Natural killer cell treated with Interleukin-12 subunit alpha and Interleukin-12 subunit beta and Interleukin-15 and Interleukin-18, amount 100 ng/mL, for 72 hours (primary cell): Measurements from ENCODE around the gene SEPHS2. TPM values are rescaled to one million over a fixed set of nuclear protein-coding genes. Genes with fewer than 3 reads are reported as not detected.

Experiments
- ATAC-seq, 2 donors: fragments of 150-1000 bp; cut with Tn5 transposase in 1 of 2; sonication (Bioruptor Pico), chemical (Tn5 transposase) in 1 of 2; 2 replicates each; pipeline ENCODE4 v1.10.0; 2021
- DNase-seq: peaks from one replicate; pipeline ENCODE4 v3.0.0; 2022; ENCODE audit warnings: low spot score
- H3K27ac Mint-ChIP-seq, 2 donors: 1 replicate in 1 of 2; 2 replicates in 1 of 2; pipeline ENCODE4 v1.8.0; 2022; ENCODE audit warnings: mixed read lengths in 2 of 2, mild to moderate bottlenecking in 1 of 2, moderate library complexity in 1 of 2
- H3K27me3 Mint-ChIP-seq, 2 donors: 1 replicate in 1 of 2; 2 replicates in 1 of 2; pipeline ENCODE4 v1.8.0; 2022; ENCODE audit warnings: mixed read lengths in 2 of 2
- H3K36me3 Mint-ChIP-seq: one replicate; pipeline ENCODE4 v1.8.0; 2022; ENCODE audit warnings: mixed read lengths
- H3K4me1 Mint-ChIP-seq, 2 donors: 1 replicate in 1 of 2; 2 replicates in 1 of 2; pipeline ENCODE4 v1.8.0; 2022; ENCODE audit warnings: low read depth in 2 of 2, mixed read lengths in 2 of 2, mild to moderate bottlenecking in 1 of 2
- H3K4me3 Mint-ChIP-seq: one replicate; pipeline ENCODE4 v1.8.0; 2022; ENCODE audit warnings: mixed read lengths
- H3K9me3 Mint-ChIP-seq: 2 replicates; pipeline ENCODE4 v1.8.0; 2022; ENCODE audit warnings: mixed read lengths
- total RNA-seq, 2 donors: library from RNA; stranded (reverse); gene quantifications; one replicate each; pipeline ENCODE4 v1.2.3, GENCODE V29; 2022

The SEPHS2 gene
- total RNA-seq: 10 to 100 TPM; 84.7 to 91.4 TPM

DNA sequence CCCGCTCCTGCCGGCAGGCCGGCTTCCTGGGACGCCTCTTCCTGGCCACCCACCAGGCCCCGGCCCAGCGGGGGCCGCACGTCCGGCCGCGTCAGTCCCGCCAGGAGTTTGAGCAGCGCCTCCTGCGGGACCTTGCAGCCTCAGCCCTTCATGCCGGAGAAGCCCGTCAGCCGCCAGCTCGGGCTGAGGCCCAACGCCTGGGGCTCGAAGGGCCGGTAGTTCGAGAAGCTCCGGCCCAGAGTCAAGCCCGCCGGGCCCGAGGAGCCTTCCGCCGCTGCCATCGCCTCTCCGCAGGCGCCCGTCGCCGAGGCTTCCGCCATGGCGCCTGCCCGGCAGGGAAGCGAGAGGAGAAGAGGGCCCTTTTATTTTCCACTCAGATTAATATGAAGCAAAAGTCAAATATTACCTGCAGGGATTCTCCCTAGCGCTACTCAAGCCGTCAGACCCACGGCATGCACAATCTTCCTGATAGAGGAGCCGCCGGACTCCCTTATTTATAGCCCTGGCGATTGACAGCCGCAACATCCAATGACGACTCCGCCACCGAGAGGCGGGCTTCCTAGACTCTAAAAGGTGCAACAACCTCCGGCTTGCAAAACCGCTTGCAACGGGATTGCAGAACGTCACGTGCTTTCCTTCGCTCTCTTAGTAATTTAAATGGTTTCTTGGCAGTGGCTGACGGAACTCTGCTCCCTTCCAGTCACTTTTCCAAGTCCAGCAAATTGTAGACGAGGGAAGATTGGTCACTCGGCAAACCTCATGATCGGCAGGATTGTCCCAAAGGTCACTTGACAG lies at the start of gene SEPHS2:
SEPHS2 (minus strand) TSS at position 467 of the 795 bp plus-strand sequence; CDS start at position 320, 147 bp downstream.
- Mint-ChIP-seq H3K27ac (peak within 1 kb of the TSS; percentile 76 to 96), H3K9me3 (no peaks in the 10 kb centered on the region), H3K27me3 (no peaks in the 10 kb centered on the region), H3K4me3 (peak within 1 kb of the TSS; percentile 93), H3K36me3 (peaks cover 12% of the 10 kb centered on the region), H3K4me1 (peaks cover 34 to 39% of the 10 kb centered on the region in 2 donors)
- ATAC-seq (peak; percentile 94 to 96), DNase-seq (peak; percentile 96)

GRCh38 chr16:30494709-30495108 lies 49.0 kb upstream of the SEPHS2 start:
- no peak for DNase-seq
- peak overlapping the region; percentile 53 to 57 for H3K27ac Mint-ChIP-seq
- no peak overlapping the region for H3K4me3 Mint-ChIP-seq
- peaks cover 17% of the 10 kb centered on the region for H3K36me3 Mint-ChIP-seq
- H3K4me1 Mint-ChIP-seq: peaks cover 21 to 34% of the 10 kb centered on the region in 2 donors
- H3K9me3 Mint-ChIP-seq: no peaks in the 10 kb centered on the region
- H3K27me3 Mint-ChIP-seq: no peaks in the 10 kb centered on the region
- no peak for ATAC-seq

DNA sequence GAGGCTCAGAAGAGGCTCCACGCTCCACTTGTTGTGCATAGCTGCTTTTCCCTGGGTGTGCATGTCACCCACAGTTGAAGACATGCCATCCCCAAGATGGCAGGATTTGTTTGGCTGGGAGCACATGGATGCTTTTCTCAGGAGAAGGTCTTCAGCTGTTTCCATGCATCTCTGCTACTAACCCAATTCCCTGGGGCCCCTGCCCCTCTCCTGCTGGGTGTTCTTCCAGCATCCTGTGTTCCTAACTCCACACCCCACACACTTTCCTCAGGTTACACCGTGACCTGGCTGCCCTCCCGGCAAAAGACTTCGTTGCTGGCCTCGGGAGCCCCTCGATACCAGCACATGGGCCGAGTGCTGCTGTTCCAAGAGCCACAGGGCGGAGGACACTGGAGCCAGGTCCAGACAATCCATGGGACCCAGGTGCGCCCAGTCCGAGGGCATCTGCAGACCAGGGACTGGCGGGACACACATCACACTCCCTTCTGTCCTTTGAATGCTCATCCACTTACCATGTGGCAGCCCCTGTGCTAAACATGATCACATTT lies 48.3 kb upstream of the SEPHS2 start:
- DNase-seq: no peak
- Mint-ChIP-seq H3K27ac (peak overlapping the region; percentile 53 to 57), H3K36me3 (peaks cover 13% of the 10 kb centered on the region)

GRCh38 chr16:30491744-30492308 lies 46.2 kb upstream of the SEPHS2 start:
- Mint-ChIP-seq H3K27me3 (no peaks in the 10 kb centered on the region), H3K4me1 (peaks cover 27 to 40% of the 10 kb centered on the region in 2 donors), H3K4me3 (no peak overlapping the region), H3K27ac (peak overlapping the region; percentile 47 to 88), H3K36me3 (peaks cover 17% of the 10 kb centered on the region), H3K9me3 (no peaks in the 10 kb centered on the region)
- no peak for DNase-seq
- peak; percentile 58 to 62 for ATAC-seq

More for the DNA sequence above, 48.3 kb upstream of the SEPHS2 start:
- Mint-ChIP-seq H3K9me3 (no peaks in the 10 kb centered on the region), H3K27me3 (no peaks in the 10 kb centered on the region), H3K4me3 (no peak overlapping the region), H3K4me1 (peaks cover 21 to 33% of the 10 kb centered on the region in 2 donors)
- peak in 1 of 2 donors; percentile 5 for ATAC-seq

- Mint-ChIP-seq H3K4me3 (no peak overlapping the region), H3K9me3 (no peaks in the 10 kb centered on the region), H3K27me3 (no peaks in the 10 kb centered on the region), H3K27ac (peak overlapping the region; percentile 47 to 88), H3K36me3 (peaks cover 22% of the 10 kb centered on the region), H3K4me1 (peaks cover 32 to 43% of the 10 kb centered on the region in 2 donors)
- no peak for ATAC-seq
- no peak for DNase-seq
These were observed 45.6 kb upstream of the SEPHS2 start for GRCh38 chr16:30491229-30491628.

DNA sequence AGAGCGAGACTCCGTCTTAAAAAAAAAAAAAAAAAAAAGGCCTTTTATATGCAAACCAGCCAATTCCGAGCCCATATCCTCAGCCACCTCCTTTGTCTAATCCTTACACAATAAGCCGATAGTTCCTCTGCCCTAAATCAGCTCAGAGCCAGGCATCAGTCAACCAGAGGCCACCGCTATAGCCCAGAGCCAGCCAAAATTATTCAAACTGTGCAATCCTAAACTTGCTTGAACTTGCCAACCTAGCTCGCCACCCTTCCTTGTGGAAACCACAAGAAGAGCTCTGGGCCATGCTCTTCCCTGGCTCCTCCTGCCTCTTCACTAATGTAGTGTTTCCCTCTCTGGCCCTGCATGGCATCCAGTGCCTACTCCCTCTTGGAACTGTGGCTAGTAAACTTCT lies 44.5 kb upstream of the SEPHS2 start:
- H3K9me3 Mint-ChIP-seq: no peaks in the 10 kb centered on the region
- DNase-seq (no peak), ATAC-seq (no peak)
- H3K4me3 Mint-ChIP-seq: no peak overlapping the region
- peaks cover 28% of the 10 kb centered on the region for H3K36me3 Mint-ChIP-seq
- peaks cover 35 to 44% of the 10 kb centered on the region in 2 donors for H3K4me1 Mint-ChIP-seq
- no peaks in the 10 kb centered on the region for H3K27me3 Mint-ChIP-seq
- H3K27ac Mint-ChIP-seq: peak overlapping the region; percentile 47 to 88

DNA sequence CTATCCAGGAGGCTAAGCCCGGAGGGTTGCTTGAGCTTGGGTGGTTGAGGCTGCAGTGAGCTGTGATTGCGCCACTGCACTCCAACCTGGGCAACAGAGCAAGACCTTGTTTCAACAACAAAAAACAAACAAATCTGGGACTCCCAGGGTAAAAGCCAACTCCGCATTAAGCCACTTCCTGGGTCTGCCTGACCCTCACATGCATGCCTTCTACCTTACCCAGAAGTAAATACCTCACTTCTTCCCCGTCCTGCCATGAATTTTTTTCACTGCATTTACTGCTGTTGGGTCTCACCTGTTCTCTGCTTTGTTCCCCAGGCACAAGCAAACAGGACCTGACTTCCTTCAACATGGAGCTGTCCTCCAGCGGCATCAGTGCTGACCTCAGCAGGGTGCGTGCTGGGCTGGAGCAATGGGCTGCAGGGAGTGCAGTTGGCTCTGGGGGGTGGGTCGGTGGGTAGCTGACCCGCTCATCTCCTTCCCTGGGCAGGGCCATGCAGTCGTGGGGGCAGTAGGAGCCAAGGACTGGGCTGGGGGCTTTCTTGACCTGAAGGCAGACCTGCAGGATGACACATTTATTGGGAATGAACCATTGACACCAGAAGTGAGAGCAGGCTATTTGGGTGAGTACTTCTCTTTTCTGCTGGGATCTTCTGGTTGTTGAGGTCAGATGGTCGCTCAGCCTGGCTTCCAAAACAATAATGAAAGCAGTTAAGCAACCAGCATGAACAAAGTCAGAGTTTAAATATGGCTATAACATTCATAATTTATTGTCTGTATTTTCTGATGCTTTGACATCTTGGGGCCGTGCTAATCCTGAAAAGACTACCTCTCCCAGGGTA lies 43.3 kb upstream of the SEPHS2 start:
- H3K4me1 Mint-ChIP-seq: peaks cover 35 to 38% of the 10 kb centered on the region in 2 donors
- no peaks in the 10 kb centered on the region for H3K9me3 Mint-ChIP-seq
- H3K4me3 Mint-ChIP-seq: no peak overlapping the region
- DNase-seq (no peak), ATAC-seq (peak in 1 of 2 donors; percentile 3)
- no peaks in the 10 kb centered on the region for H3K27me3 Mint-ChIP-seq
- H3K27ac Mint-ChIP-seq: peak overlapping the region; percentile 55 to 80
- peaks cover 23% of the 10 kb centered on the region for H3K36me3 Mint-ChIP-seq

DNA sequence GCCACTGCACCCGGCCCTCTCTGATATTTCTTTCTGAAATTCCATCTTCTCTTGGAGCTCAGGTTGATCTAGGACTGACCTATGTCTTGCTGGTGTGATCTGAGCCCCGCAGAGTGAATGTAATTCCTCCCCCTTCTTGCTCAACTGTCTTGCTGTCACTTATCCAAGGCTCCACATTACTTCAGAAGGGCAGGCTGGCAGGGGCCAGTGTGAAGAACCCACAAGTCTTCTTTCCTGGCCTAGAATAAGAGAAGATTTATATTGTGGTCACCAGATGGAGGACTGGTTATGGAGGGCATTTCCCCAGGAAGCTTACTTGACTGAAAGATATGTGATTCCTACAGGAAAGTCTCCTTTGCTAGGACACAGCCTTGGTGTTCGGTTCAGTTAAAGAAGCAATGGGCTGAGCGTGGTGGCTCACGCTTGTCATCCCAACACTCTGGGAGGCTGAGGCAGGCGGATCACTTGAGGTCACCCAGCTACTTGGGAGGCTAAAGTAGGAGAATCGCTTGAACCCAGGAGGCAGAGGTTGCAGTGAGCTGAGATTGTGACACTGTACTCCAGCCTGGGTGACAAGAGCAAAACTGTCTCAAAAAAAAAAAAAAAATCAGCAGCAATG lies 40.3 kb upstream of the SEPHS2 start:
- DNase-seq (no peak), ATAC-seq (no peak)
- Mint-ChIP-seq H3K27me3 (no peaks in the 10 kb centered on the region), H3K36me3 (peaks cover 37% of the 10 kb centered on the region), H3K4me1 (peaks cover 41 to 48% of the 10 kb centered on the region in 2 donors), H3K4me3 (no peak overlapping the region), H3K9me3 (no peaks in the 10 kb centered on the region), H3K27ac (peak overlapping the region; percentile 79 to 90)

- Mint-ChIP-seq H3K27ac (peak overlapping the region; percentile 79 to 90), H3K27me3 (no peaks in the 10 kb centered on the region), H3K36me3 (peaks cover 37% of the 10 kb centered on the region), H3K4me1 (peaks cover 44 to 51% of the 10 kb centered on the region in 2 donors), H3K9me3 (no peaks in the 10 kb centered on the region), H3K4me3 (no peak overlapping the region)
- DNase-seq: no peak
- ATAC-seq: no peak
These were observed 39.2 kb upstream of the SEPHS2 start for GRCh38 chr16:30484887-30485286.

GRCh38 chr16:30482366-30482765 lies 36.7 kb upstream of the SEPHS2 start:
- Mint-ChIP-seq H3K27me3 (no peaks in the 10 kb centered on the region), H3K9me3 (no peaks in the 10 kb centered on the region), H3K4me3 (peak overlapping the region; percentile 58), H3K36me3 (peaks cover 43% of the 10 kb centered on the region), H3K27ac (peak overlapping the region; percentile 79 to 90), H3K4me1 (peaks cover 52 to 53% of the 10 kb centered on the region in 2 donors)
- ATAC-seq: peak in 1 of 2 donors; percentile 59
- no peak for DNase-seq

GRCh38 chr16:30481381-30481780 lies 35.7 kb upstream of the SEPHS2 start:
- H3K4me3 Mint-ChIP-seq: peak overlapping the region; percentile 30
- peaks cover 47% of the 10 kb centered on the region for H3K36me3 Mint-ChIP-seq
- H3K27ac Mint-ChIP-seq: peak overlapping the region; percentile 79 to 90
- no peak for DNase-seq
- H3K9me3 Mint-ChIP-seq: no peaks in the 10 kb centered on the region
- no peaks in the 10 kb centered on the region for H3K27me3 Mint-ChIP-seq
- no peak for ATAC-seq
- peaks cover 56 to 58% of the 10 kb centered on the region in 2 donors for H3K4me1 Mint-ChIP-seq

GRCh38 chr16:30478766-30479478 lies 33.2 kb upstream of the SEPHS2 start:
- DNase-seq (no peak), ATAC-seq (no peak)
- no peak overlapping the region for H3K4me3 Mint-ChIP-seq
- no peaks in the 10 kb centered on the region for H3K9me3 Mint-ChIP-seq
- H3K36me3 Mint-ChIP-seq: peaks cover 49% of the 10 kb centered on the region
- no peaks in the 10 kb centered on the region for H3K27me3 Mint-ChIP-seq
- peak overlapping the region; percentile 94 to 95 for H3K27ac Mint-ChIP-seq
- H3K4me1 Mint-ChIP-seq: peaks cover 60 to 62% of the 10 kb centered on the region in 2 donors
